GM21390 (cell line): Measurements from ENCODE around the gene SLC26A3.
"Not testable (repeated sequence)": the region's sequence is repeated elsewhere in the genome, so short reads cannot be mapped to it uniquely, and the experiment has no call there.

Source experiments
- ATAC-seq: cut with Tn5 transposase; IDR thresholded peaks from one replicate; pipeline ENCODE4 v1.9.1; 2021; ENCODE audit not compliant: unreplicated experiment

SLC26A3 gene

DNA sequence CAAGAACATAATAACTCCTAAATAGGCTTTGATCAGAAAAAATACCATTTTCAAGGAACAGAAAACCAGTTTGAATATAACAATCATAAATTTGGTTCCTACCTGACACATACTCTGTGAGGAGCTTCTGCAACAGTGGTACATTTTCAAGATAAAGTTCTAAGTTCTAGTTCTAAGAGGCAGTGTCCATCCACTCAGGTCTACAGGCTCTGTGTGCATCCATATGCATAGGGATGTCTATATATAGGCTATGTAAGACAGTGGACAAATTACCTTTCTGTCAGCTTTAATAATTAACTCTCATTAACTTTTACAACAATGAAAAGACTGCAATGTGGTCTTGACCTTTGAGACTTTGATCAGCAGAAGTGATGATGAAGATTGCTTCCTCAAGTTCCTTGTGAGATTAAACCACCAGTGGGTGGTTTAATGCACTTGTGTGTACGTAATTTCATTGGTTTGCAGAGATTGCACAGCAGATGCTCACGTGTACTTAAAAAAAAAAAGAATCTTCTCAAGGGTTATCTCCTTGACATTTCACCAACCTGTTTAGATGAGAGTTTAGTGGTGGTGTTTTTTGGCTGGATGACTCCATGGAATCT, at the start of gene SLC26A3:
Gene SLC26A3, minus strand, starts transcription at position 215 of the 602 bp plus-strand sequence. CDS start 8,714 bp downstream, outside the sequence.
- ATAC-seq: no peak

DNA sequence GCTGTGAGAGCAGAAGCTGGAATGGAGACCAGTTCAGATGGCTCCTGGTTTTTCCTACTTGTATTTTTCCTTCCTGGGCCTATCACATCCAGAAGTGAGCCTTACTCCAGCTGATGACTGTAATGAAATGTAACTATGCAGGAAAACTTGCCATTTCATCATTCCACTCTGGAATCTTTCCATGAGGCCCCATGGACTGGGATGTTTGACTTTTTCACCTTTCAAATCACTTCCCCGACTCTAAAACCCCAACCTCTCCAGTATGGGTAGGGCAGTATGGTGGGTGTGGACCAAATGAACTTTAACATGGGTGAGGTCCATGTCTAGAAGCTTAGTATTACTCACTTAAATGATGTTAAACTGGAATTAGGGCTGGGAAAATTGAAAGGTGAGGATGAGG, 47.6 kb upstream of the SLC26A3 start:
- ATAC-seq: no peak

DNA sequence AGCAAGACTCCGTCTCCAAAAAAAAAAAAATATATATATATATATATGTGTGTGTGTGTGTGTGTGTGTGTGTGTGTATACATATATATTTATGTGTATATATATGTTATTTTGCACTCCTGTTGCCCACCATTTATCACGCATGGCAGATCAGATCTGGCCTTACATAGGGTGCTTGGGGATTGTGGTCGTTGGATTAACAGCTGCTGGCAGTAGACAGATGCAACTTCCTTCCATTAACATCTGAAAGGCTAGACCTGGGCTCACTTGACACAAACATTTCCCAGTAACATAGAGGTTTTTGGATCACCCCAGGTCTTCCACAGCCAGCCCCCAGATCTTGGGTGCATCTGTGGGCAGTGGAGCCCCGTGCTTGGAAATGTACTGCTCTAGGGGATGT, 47.2 kb upstream of the SLC26A3 start:
- ATAC-seq: no peak

DNA sequence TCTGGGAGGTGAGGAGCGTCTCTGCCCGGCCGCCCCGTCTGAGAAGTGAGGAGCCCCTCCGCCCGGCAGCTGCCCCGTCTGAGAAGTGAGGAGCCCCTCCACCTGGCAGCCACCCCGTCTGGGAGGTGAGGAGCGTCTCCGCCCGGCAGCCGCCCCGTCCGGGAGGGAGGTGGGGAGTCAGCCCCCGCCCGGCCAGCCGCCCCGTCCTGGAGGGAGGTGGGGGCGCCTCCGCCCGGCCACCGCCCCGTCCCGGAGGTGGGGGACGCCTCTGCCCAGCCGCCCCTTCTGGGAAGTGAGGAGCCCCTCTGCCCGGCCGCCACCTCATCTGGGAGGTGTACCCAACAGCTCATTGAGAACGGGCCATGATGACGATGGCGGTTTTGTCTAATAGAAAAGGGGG, 45.2 kb upstream of the SLC26A3 start:
- ATAC-seq: not testable (repeated sequence)

DNA sequence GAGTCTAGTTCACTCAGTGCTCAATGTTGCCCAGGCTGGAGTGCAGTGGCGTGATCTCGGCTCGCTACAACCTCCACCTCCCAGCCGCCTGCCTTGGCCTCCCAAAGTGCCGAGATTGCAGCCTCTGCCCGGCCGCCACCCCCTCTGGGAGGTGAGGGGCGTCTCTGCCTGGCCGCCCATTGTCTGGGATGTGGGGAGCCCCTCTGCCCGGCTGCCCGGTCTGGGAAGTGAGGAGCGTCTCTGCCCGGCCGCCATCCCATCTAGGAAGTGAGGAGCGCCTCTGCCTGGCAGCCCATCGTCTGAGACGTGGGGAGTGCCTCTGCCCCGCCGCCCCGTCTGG, 44.8 kb upstream of the SLC26A3 start:
- ATAC-seq: not testable (repeated sequence)

DNA sequence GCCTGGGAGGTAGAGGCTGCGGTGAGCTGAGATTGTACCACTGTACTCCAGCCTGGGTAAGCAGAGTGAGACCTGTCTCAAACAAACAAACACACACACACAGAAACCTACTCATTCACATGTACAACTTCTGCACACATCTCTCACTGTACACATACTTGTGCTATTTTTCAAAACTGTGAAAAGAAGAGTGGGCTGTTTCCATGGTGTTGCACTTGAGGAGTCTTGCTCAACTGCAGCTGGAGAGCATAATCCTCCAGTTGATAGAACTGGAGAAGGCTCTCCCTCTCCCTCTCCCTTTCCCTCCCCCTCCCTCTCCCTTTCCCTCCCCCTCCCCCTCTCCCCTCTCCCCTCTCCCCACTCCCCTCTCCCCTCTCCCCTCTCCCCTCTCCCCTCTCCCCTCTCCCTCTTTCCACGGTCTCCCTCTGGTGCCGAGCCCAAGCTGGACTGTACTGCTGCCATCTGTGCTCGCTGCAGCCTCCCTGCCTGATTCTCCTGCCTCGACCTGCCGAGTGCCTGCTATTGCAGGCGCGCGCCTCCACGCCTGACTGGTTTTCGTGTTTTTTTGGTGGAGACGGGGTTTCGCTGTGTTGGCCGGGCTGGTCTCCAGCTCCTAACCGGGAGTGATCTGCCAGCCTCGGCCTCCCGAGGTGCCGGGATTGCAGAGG, 44.3 kb upstream of the SLC26A3 start:
- ATAC-seq: no peak

DNA sequence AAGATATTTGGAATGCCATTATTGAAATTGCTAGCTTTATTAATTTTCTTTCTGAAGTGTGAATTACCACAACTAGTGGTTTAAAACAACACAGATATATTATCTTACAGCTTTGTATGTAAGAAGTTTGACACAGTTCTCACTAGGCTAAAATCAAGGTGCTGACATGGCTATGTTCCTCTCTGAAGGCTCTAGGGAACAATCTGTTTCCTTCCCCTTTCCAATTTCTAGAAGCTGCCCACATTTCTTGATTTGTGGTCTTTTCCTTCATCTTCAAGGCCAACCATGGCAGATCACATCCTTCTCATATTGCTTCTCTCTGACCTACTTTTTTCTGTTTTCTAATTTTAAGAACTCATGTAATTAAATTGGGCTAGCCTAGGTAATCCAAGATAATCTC, 43.3 kb upstream of the SLC26A3 start:
- no peak for ATAC-seq

DNA sequence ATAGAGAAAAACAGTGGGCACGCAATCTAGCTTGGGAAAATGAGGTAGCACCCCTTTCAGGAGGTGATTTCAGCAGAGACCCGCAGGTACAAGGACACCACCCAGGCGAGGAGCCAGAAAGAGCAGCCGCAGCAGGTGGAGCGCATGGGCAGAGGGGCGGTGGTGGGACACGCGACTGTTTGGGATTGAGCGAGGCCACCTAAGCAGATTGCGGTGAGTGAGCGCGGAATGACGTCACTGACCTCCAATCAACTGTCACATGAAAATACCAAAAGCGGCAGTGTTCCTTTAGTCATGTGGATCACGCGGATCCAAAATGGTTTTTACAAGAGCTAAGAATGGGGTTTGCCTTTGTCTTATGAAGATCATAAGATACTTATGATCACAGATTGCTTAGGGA, 40.2 kb upstream of the SLC26A3 start:
- ATAC-seq: no peak

DNA sequence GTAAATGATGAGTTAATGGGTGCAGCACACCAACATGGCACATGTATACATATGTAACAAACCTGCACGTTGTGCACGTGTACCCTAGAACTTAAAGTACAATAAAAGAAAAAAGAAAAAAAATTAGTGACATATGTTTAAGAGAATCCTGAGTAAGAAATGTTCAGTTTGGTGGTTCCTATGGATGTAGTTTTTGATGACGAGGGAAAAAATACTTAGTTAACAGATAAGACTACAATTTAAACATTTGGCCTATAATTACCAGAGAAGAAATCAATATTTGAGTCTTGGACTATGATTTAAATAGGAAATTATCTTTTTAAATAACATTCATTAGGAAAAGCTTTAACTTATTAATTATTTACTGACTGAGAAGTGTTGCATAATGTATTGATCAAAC, 39.2 kb upstream of the SLC26A3 start:
- no peak for ATAC-seq

DNA sequence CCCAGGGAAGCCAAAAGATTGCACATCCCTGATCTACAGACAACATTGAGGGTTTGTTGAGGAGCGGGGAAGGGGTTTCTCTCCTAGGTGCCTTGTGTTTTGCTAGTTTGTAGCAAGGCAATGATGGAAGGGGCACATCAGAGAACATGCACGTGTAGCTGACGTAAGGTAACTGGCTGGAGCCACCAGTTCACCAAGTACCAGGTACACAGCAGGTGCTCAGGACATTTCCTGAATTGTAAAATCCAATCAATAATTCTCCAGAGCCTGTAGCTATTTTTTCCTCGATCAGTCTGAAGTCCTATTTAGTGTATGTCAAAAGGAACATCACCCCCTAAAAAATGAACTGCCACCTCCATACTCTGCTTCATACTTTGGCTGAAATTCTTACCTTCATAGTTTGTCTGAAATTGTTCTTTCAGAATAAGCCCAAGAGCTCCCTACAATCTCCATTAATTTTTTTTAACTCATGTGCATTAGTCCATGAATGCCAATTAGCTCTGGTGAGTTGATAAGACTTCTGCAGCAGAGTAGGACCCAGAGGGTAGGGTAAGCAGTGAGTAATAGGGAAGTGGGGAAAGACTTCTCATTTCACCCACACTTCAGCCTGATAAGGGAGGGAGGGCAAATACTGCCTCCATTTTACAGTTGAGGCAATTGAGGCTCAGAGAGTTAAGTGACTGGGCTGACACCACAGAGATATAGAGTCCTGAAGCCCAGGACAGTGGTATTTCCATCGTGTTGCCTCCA, 36.0 kb upstream of the SLC26A3 start:
- no peak for ATAC-seq

DNA sequence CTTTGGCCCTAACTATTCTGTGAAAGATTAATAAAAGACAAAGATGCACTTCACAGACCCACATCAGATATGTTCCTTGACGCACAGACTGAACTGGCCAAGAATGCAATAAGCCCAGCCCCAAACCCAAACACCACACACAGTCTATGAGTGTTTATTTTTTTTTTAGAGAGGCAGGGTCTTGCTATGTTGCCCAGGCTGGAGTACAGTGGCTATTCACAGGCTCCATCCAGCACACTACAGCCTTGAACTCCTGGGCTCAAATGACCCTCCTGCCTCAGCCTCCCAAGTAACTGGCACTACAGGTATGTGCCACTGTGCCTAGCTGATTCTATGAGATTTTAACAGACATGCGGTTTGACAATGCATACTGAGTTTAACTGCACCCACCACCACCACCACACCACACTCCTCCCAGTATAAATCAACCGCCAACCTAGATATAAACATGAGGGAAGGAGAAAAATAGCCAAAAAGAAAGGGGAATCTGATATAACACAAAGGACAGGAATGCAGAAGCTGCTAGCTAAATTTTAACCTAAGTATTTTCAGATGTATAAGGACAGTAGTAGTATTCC, 35.1 kb upstream of the SLC26A3 start:
- no peak for ATAC-seq

DNA sequence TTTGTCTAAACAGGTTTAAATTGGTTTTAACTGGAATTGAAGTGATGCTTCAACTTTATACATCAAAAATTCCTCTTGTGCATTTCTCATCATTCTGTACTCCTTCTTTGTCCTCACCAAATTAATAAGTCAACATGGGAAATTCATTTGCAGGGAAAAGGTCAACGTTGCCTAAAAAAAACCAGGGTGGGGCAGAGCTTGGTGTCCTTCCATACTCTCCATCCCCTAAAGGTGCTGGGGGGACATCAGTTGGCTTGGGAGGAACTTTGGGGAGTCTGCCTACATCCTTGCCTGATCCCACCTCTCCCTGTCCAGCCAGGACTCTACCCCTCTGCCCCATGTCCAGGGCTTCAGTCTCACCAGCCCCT, 34.1 kb upstream of the SLC26A3 start:
- ATAC-seq: no peak

DNA sequence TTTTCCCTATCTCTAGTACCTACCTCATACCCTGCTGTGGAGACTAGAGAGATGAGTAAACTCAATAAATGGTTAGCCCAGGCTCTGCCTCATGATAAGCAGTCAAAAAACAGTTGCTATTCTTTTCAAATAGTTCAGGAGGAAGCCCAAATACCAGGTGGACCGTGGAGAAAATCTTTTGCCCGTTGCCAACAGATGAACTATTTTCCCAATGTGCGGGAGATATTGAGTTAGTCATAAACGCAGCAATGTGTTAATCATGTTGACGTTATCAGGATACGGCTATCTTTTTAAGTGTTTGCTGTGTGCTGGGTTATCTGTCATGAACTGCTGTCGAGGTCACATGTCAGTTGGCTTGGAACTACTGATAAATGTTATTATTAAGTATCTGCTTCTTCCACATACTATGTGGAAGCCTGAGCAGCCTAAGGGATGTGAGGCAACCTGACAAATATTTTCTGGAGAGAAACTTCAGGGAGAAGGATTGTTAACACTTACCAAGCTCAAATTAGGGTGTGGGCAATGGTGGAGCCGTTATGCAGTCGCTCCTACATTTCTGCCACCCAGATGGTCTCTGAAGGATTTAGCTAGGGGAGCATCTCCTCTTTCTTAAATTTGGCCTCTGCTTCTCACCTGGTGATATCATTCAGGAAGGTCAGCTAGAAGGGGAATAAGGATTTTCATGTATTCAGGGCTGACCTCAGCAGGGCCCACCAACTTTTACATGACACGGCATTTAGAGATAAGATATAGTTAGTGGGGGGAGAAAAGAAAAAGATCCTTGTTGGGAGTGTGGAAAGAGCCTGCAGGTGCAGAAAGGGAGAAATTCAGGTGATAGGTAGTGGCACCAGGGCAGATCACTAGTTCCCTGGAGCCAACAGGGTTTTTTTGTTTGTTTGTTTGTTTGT, 33.5 kb upstream of the SLC26A3 start:
- ATAC-seq: no peak

DNA sequence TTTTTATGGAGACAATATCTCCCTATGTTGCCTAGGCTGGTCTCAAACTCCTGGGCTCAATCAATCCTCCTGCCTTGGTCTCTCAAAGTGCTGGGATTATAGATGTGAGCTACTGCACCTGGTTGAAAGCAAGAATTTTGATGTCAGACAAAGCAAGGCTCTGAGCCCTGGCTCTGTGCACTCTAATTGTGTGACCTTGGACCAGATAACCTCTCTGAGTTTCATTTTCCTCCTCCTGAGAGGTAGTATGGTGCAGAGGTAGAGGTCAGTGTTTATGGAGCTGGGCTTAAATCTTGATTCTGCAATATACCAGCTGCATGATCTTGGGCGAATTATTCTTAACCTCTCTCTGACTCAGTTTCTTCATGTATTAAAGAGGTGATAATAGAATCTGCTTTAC, 31.4 kb upstream of the SLC26A3 start:
- ATAC-seq: no peak

DNA sequence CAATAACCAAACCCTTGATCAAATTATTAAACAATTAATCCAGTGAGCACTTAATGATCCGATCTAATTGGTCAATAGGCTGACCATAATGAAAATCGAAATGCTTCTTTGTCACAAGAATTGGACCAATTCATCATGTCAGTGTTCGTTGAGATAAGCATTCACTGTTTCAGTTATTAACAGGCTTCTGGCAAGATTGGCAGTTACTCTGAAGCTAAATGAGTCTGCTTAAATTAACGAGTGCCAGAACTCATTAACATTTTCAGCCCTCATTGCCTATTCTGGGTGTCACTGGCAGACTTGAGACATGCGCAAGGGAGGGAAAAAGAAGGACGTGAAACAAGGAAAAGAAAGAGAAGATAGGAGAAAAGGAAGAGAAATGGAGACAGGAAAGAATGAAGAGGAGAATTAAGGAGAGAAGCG, 30.7 kb upstream of the SLC26A3 start:
- no peak for ATAC-seq

DNA sequence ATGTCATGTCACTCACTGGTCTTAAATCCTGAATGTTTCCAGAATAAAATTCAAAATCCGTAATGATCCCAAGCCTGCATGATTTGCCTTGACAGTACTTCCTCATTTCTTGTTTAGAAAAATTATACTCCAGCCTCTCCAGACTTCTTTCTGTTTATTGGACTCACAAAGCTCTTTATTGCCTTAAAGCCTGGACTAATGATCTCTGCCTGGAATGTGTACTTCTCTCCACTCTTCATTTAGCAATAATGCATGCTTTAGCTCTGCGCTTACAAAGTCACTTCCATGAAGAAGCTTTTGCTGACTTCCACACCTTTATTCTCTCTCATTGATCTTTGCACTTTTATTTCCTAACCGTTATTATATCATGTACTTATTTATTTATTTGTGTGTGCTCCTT, 27.4 kb upstream of the SLC26A3 start:
- no peak for ATAC-seq

DNA sequence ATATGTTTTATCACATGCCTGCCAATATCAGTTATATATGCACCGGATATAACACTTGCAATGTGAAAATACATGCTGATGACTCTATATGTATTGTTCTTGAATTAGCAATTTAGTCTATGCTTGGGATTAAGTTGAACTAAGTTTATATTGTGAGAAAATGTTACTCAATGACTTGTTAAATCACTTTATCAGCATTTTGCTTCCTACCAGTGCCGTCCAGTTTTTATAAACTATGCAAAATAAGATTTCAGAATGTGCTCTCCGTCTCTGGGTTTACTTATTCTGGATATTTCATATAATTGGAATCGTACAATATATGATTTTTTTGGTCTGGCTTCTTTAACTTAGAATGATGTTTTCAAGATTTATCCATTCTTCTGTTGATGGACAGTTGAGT, 25.5 kb upstream of the SLC26A3 start:
- no peak for ATAC-seq

DNA sequence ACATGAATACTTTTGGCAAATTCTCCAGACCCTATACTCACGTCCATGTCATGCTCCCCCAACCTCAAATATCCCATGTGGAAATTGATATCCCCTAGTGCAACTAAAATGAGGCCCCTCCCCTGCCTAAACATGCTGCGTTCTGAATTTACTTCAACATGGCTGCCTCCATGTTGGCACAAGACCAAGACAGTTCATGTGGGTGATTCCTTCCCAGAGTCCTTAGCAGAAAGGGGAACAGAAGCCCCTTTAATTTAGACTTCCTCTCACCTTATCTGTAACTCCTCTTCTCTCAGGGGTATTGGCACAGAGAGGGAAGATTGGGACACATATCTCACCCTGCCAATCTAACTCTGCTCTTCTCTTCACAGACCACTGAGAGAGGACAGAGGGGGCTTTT, 24.5 kb upstream of the SLC26A3 start:
- no peak for ATAC-seq

DNA sequence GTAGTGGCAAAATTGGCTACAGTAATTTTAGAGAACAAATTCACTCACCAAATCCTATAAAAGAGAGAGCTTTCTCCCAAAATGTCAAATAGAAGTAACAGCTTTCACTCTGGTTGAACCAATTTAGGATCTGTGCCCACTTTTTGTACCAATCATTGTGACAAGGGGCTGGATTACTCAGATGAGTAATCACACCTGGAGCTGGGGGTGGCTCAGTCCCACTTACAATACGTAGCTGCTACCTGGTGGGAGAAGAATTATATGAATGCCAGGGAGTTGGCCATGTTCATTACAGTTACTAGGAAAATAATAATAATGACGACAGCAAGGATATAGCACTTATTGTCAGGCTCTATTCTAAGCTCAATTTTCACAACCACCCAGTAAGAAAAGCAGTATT, 23.4 kb upstream of the SLC26A3 start:
- no peak for ATAC-seq

DNA sequence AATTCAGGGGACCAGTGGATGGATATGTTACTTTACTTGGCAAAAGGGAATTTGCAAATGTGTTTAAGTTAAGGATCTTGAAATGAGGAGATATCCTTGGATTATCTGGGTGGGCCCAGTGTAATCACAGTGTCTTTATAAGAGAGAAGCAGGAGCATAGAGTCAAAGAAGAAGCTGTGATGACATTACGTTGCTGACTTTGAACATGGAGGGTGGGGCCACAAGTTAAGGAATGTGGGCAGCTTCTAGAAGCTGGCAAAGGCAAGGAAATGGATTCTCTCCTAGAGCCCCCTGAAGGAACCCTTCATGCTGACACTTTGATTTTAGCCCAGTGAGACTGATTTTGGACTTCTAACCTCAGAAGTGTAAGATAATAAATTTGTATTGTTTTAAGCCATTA, 21.8 kb upstream of the SLC26A3 start:
- ATAC-seq: no peak

DNA sequence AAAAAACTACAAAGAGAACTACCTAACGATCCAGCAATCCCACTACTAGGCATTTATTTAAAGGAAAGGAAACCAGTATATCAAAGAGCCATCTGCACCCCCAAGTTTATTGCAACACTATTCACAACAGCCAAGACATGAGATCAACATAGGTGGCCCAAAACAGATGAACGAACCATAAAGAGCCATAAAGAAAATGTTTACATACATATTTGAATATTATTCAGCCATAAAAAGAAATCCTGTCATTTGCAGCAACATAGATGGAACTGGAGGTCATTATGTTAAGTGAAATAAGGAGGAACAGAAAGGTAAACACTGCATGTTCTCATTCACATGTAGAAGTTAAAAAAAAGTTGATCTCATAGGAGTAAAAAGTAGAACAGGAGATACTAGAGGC, 15.6 kb upstream of the SLC26A3 start:
- ATAC-seq: no peak
